ENCODE results near the gene KRT23.
"Not testable (repeated sequence)": the region's sequence is repeated elsewhere in the genome, so short reads cannot be mapped to it uniquely, and the experiment has no call there.

DNA sequence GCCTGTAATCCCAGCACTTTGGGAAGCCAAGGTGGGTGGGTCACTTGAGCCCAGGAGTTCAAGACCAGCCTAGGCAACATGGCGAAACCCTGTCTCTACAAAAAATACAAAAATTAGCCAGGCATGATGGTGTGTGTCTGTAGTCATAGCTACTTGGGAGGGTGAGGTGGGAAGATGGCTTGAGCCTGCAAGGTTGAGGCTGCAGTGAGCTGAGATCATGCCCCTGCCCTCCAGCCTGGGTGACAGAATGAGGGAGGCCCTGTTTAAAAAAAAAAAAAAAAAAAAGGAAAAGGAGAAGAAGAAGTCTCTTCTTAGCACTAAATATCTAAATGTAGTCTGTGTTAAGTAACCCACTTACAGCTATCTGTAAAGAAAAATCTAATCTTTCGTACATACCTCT lies 20.3 kb downstream of the KRT23 start:
- TF ChIP-seq, protein P1, sequence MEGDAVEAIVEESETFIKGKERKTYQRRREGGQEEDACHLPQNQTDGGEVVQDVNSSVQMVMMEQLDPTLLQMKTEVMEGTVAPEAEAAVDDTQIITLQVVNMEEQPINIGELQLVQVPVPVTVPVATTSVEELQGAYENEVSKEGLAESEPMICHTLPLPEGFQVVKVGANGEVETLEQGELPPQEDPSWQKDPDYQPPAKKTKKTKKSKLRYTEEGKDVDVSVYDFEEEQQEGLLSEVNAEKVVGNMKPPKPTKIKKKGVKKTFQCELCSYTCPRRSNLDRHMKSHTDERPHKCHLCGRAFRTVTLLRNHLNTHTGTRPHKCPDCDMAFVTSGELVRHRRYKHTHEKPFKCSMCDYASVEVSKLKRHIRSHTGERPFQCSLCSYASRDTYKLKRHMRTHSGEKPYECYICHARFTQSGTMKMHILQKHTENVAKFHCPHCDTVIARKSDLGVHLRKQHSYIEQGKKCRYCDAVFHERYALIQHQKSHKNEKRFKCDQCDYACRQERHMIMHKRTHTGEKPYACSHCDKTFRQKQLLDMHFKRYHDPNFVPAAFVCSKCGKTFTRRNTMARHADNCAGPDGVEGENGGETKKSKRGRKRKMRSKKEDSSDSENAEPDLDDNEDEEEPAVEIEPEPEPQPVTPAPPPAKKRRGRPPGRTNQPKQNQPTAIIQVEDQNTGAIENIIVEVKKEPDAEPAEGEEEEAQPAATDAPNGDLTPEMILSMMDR (IDR thresholded peaks at IDR 0.05 in 2 of 3, conservative IDR thresholded peaks at IDR 0.05 in 1 of 3; ENCODE audit: borderline replicate concordance in 1 of 3, insufficient read depth in 1 of 3, low read depth in 2 of 3, low read length in 2 of 3), result not testable (repeated sequence)
- not testable (repeated sequence) for TF ChIP-seq YY1 (IDR thresholded peaks at IDR 0.05; ENCODE audit: extremely low read depth, insufficient replicate concordance, low read depth, low read length); POLR2A (IDR thresholded peaks at IDR 0.05; ENCODE audit: borderline replicate concordance, extremely low read depth, insufficient read depth, insufficient read length); FOSL1 (IDR thresholded peaks at IDR 0.05; ENCODE audit: low read depth); RAD21 (IDR thresholded peaks at IDR 0.05; ENCODE audit: low read depth); EZH2phosphoT487 (IDR thresholded peaks at IDR 0.05; ENCODE audit: borderline replicate concordance)
- TF ChIP-seq, protein P2, sequence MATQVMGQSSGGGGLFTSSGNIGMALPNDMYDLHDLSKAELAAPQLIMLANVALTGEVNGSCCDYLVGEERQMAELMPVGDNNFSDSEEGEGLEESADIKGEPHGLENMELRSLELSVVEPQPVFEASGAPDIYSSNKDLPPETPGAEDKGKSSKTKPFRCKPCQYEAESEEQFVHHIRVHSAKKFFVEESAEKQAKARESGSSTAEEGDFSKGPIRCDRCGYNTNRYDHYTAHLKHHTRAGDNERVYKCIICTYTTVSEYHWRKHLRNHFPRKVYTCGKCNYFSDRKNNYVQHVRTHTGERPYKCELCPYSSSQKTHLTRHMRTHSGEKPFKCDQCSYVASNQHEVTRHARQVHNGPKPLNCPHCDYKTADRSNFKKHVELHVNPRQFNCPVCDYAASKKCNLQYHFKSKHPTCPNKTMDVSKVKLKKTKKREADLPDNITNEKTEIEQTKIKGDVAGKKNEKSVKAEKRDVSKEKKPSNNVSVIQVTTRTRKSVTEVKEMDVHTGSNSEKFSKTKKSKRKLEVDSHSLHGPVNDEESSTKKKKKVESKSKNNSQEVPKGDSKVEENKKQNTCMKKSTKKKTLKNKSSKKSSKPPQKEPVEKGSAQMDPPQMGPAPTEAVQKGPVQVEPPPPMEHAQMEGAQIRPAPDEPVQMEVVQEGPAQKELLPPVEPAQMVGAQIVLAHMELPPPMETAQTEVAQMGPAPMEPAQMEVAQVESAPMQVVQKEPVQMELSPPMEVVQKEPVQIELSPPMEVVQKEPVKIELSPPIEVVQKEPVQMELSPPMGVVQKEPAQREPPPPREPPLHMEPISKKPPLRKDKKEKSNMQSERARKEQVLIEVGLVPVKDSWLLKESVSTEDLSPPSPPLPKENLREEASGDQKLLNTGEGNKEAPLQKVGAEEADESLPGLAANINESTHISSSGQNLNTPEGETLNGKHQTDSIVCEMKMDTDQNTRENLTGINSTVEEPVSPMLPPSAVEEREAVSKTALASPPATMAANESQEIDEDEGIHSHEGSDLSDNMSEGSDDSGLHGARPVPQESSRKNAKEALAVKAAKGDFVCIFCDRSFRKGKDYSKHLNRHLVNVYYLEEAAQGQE (IDR thresholded peaks at IDR 0.05; ENCODE audit: low read depth), result not testable (repeated sequence)

All from HCT116 (cell line).